BE2C (cell line): ENCODE data around the gene C2CD3. TPM values are rescaled to one million over a fixed set of nuclear protein-coding genes. Genes with fewer than 3 reads are reported as not detected.

Experiments
- DNase-seq: peaks from one replicate; pipeline ENCODE4 v3.0.0-alpha.2; 2020
- H3K27me3 ChIP-seq: fragments of 250-450 bp; sonication (Bioruptor Pico); 2 replicates; pipeline ENCODE4 v1.5.1; 2020; ENCODE audit warnings: mild to moderate bottlenecking
- H3K36me3 ChIP-seq: fragments of 250-450 bp; sonication (Bioruptor Pico); 2 replicates; pipeline ENCODE4 v1.5.1; 2020; ENCODE audit warnings: mild to moderate bottlenecking
- H3K4me1 ChIP-seq: fragments of 250-450 bp; sonication (Bioruptor Pico); 2 replicates; pipeline ENCODE4 v1.5.1; 2020
- H3K4me3 ChIP-seq: 2 replicates; pipeline ENCODE4 v1.5.1; 2011; ENCODE audit warnings: low read depth, low read length
- H3K9me3 ChIP-seq: fragments of 250-450 bp; sonication (Bioruptor Pico); 2 replicates; pipeline ENCODE4 v1.5.1; 2020
- polyA plus RNA-seq: library from polyadenylated mRNA; unstranded; fragments of >200 nt; gene quantifications from one replicate; pipeline ENCODE4 v1.2.1, GENCODE V29; 2012; ENCODE audit warnings: low read depth, missing spikeins; ENCODE audit not compliant: insufficient read length, insufficient read depth
- TF ChIP-seq, protein P1 (sequence below): IDR thresholded peaks from 2 replicates; pipeline ENCODE4 v1.5.1; 2012; ENCODE audit warnings: mild to moderate bottlenecking, low read depth, low read length

C2CD3 gene, protein sequence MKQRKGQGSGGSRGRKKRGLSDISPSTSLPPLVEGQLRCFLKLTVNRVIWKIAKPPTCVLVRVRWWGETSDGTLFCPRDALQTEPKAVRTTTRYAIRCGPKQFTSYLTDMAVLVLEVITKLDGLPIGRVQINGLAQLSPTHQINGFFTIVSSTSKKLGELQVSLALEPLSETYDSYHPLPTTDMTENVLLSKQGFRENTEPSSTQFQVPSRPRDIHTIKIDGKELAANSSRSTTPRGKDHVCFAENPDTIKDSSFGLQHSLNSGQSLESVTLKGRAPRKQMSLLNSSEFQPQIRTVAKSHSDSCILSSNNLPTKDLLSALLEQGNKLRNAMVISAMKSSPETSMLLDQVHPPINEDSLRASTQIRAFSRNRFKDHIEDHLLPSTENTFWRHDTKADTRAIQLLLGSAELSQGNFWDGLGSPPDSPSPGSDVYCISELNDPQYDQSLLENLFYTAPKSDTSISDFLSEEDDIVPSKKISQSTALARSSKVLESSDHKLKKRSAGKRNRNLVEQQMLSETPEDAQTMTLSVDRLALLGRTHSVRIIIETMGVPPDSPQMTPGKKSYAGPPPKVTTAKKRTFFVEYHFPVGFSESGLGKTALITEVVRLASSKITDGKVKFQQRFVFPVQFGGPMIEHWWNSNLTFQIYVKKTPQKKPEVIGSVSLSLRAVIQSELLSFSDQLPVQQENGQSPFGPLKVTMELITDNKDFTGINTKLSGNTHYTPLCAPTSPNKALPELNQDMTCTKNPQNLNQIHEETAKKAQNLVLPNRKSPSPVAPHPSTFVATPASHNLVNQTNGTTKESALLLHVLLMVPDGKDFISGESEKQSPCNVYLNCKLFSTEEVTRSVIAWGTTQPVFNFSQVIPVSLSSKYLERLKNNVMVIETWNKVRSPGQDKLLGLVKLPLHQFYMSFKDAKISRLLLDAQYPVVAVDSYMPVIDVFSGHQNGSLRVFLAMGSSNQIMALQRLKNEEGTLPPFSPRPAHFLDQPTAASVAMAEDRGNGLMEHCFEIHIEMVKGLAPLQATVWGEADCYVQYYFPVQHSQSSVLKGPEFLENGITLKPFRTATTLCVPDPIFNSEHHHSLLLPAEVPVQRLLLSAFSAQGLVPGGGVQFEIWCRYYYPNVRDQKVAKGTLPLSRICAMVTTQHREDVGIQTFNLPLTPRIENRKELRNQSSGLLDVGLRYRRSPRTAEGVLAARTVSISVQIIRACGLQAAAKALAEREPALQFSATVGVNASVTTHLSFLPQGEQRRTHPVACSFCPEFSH (N-terminal part only)
- 20.4 TPM for polyA plus RNA-seq

DNA sequence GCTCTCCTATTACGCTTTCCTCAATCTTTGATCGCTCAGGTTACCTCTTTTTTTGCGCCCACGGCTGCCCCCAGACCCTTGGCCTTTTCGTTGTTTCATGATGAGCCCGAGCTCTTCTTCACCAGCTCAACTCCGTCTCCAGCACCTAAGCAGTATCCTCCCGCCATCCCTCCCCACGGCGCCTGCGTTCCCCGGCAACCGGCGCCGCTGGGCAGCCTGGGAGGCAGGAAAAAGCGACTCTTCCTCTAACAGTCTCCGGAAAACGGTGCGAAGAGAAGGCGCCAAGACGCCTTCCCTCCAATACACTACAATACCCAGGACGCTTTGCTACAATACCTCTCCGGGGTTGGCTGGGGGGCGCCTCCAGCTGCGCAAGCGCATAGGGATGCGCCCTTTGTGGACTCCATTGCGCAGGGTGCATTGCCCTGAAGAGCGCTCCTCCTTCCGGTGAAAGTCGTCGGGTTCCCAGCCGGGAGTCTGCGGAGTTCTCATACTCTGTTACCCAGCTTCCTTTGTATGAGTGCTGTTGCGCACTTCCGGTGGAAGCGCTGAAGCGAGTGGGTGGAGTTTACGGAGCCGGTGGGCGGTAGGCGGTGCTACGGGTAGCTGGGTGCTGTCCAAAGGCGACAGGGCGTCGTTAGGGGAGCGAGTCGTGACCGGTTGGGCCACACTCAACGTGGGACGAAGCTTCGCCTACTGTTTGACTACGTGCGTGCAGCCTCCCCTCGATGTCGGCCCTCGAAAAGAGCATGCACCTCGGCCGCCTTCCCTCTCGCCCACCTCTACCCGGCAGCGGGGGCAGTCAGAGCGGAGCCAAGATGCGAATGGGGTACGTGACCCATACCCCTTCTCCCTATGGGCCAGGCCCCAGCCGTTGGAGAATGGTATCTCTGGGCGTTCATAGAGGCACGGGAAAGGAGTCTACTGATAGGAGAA, at the start of gene C2CD3, which contains the start of gene PPME1:
C2CD3 (minus strand) TSS at position 309 of the 936 bp plus-strand sequence; CDS start at position 99, 210 bp downstream.
PPME1 (plus strand) TSS at position 596 of the 936 bp plus-strand sequence; CDS start at position 729, 133 bp downstream.
- Histone ChIP-seq H3K27me3 (no peaks in the 10 kb centered on the region), H3K4me3 (peak within 1 kb of the TSS; percentile 92), H3K36me3 (peaks cover 16% of the 10 kb centered on the region), H3K9me3 (no peaks in the 10 kb centered on the region), H3K4me1 (no peaks in the 10 kb centered on the region; the same call in 1 of the 2 replicates)
- peak; percentile 98 for DNase-seq
- TF ChIP-seq, protein P1, sequence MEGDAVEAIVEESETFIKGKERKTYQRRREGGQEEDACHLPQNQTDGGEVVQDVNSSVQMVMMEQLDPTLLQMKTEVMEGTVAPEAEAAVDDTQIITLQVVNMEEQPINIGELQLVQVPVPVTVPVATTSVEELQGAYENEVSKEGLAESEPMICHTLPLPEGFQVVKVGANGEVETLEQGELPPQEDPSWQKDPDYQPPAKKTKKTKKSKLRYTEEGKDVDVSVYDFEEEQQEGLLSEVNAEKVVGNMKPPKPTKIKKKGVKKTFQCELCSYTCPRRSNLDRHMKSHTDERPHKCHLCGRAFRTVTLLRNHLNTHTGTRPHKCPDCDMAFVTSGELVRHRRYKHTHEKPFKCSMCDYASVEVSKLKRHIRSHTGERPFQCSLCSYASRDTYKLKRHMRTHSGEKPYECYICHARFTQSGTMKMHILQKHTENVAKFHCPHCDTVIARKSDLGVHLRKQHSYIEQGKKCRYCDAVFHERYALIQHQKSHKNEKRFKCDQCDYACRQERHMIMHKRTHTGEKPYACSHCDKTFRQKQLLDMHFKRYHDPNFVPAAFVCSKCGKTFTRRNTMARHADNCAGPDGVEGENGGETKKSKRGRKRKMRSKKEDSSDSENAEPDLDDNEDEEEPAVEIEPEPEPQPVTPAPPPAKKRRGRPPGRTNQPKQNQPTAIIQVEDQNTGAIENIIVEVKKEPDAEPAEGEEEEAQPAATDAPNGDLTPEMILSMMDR, result peak; percentile 34

DNA sequence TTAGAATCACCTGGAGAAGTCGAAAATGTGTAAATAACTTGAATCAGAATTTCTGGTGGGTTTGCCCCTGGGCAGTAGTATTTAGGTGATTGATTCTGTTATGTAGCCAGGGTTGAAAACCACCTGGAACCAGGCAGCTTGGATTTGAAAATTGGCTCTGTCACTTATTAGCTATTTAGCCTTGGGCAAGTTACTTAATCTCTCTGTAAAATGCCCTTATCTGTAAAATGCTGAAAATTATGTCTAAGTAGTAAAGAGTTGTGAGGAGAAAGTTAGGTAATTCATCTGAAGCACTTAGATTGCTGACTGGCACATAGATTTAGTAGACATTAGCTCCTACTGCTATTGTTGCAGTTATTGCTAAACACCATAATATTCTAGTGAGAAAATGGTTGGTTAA, 49.6 kb upstream of the C2CD3 start:
- TF ChIP-seq, protein P1, result no peak
- Histone ChIP-seq H3K36me3 (peaks cover 6% of the 10 kb centered on the region), H3K9me3 (no peaks in the 10 kb centered on the region; the same call in 1 of the 2 replicates), H3K27me3 (no peaks in the 10 kb centered on the region), H3K4me3 (no peak overlapping the region), H3K4me1 (peaks cover 5% of the 10 kb centered on the region)
- DNase-seq, result peak; percentile 68

DNA sequence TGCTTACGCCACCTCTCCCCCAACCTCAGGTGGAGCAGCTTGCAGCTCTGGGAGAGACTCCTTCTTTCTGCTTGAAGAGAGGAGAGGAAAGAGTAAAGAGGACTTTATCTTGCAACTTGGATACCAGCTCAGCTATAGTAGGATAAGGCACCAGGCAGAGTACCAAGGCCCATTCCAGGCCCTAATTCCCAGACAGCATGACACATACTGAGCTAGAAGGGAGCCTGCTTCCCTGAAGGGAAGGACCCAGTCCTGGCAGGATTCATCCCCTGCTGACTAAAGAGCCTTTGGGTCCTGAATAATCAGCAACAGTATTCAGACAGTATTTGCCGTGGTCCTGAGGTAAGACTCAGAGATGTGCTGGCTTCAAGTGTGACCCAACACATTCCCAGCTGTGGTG, 41.7 kb upstream of the C2CD3 start:
- Histone ChIP-seq H3K27me3 (no peaks in the 10 kb centered on the region), H3K36me3 (peaks cover 15% of the 10 kb centered on the region), H3K4me1 (no peaks in the 10 kb centered on the region), H3K9me3 (no peaks in the 10 kb centered on the region), H3K4me3 (no peak overlapping the region)
- no peak for DNase-seq
- TF ChIP-seq, protein P1, result no peak

DNA sequence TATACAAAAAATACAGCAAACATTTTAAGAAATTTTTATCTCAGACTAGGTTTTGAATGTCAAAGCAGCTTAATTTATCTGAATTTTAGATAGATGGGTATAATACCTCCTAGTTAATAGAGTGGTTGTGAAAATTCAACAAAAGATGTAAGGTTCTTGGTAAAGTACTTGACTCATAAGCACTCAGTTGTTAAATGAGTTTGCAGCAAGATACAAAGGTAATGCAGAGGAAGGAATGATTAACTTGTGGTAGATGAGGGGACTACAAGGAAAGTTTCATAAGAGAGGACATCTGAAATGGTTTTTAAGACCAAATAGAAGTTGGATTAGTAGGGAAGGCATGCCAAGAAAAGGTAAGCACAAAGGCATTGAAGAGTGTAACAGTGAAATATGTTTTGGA, 37.7 kb upstream of the C2CD3 start:
- TF ChIP-seq, protein P1, result no peak
- peaks cover 18% of the 10 kb centered on the region for H3K36me3 ChIP-seq
- H3K4me3 ChIP-seq, result no peak overlapping the region
- H3K4me1 ChIP-seq, result no peaks in the 10 kb centered on the region
- no peak for DNase-seq
- H3K27me3 ChIP-seq, result no peaks in the 10 kb centered on the region
- no peaks in the 10 kb centered on the region for H3K9me3 ChIP-seq

DNA sequence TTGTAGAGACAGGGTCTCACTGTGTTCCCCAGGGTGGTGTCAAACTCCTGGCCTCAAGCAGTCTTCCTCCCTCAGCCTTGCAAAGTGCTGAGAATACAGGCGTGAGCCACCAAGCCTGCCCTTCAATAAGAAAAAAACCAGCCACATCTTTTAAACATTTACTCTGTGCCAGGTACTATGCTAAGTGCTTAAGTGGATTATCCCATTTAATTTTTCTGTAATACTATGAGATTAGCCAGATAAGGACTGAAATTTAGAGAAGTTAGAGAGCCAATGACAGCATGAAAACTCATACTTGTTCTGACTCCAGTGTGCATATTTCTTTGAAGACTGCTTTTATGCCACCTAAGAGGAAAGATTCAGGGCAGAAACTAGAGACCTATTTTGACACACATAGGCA, 35.9 kb upstream of the C2CD3 start:
- no peaks in the 10 kb centered on the region for H3K9me3 ChIP-seq
- peaks cover 3% of the 10 kb centered on the region for H3K36me3 ChIP-seq
- TF ChIP-seq, protein P1, result no peak
- no peak for DNase-seq
- no peaks in the 10 kb centered on the region for H3K4me1 ChIP-seq
- H3K27me3 ChIP-seq, result no peaks in the 10 kb centered on the region
- H3K4me3 ChIP-seq, result no peak overlapping the region
